ENCODE results near the gene YY1. TPM values are rescaled to one million over a fixed set of nuclear protein-coding genes. Genes with fewer than 3 reads are reported as not detected.
A peak's percentile ranks its signal among the peaks of the same experiment; 100 is the strongest.

Gene YY1
- total RNA-seq, 1 donor = 53.1 TPM

- DNase-seq (ENCODE audit: low read depth) = no peak
- TF ChIP-seq, protein P1, sequence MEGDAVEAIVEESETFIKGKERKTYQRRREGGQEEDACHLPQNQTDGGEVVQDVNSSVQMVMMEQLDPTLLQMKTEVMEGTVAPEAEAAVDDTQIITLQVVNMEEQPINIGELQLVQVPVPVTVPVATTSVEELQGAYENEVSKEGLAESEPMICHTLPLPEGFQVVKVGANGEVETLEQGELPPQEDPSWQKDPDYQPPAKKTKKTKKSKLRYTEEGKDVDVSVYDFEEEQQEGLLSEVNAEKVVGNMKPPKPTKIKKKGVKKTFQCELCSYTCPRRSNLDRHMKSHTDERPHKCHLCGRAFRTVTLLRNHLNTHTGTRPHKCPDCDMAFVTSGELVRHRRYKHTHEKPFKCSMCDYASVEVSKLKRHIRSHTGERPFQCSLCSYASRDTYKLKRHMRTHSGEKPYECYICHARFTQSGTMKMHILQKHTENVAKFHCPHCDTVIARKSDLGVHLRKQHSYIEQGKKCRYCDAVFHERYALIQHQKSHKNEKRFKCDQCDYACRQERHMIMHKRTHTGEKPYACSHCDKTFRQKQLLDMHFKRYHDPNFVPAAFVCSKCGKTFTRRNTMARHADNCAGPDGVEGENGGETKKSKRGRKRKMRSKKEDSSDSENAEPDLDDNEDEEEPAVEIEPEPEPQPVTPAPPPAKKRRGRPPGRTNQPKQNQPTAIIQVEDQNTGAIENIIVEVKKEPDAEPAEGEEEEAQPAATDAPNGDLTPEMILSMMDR (IDR thresholded peaks at IDR 0.05; ENCODE audit: insufficient read depth, low read depth, low read length) = no peak
- no peak overlapping the region for H3K4me3 ChIP-seq (ENCODE audit: low read depth, low read length)
Measured at GRCh38 chr14:100267990-100268389, 29.0 kb downstream of the YY1 start.

DNA sequence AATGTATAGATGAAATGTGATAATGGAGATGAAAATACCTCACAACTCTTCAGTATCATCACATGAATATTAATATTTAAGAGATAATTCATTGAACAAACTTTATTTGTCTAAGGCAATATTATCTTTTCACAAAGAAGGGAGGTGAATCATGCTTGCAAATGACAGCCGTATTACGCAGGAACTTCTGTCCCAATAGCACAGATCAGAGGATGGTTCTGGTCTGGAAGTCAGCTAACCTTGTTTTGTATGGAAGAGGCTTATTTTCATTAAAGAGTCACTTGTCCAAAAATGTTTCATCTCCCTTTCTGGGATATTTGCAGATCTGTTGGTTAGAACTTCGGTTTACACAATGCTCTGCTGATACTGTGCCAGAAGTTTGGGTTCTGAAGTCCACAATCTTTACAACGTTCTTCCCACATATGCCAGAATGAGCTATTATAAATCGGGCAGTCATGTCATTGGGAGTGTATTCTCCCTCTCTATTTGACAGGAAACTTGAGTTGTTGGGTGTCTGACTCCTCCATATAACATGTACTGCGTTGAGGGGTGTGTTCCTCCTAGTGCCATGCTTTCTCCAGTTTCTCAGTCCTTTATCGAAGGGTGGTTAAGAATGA, 29.8 kb downstream of the YY1 start:
- no peak overlapping the region for H3K4me3 ChIP-seq (ENCODE audit: low read depth, low read length)
- TF ChIP-seq, protein P1 (IDR thresholded peaks at IDR 0.05; ENCODE audit: insufficient read depth, low read depth, low read length) = no peak
- DNase-seq (ENCODE audit: low read depth) = peak; percentile 8

- TF ChIP-seq, protein P1 (IDR thresholded peaks at IDR 0.05; ENCODE audit: insufficient read depth, low read depth, low read length) = peak; percentile 30
- no peak overlapping the region for H3K4me3 ChIP-seq (ENCODE audit: low read depth, low read length)
- DNase-seq (ENCODE audit: low read depth) = peak; percentile 36
Measured at GRCh38 chr14:100271247-100271939, 32.4 kb downstream of the YY1 start.

GRCh38 chr14:100274250-100274649, 35.3 kb downstream of the YY1 start:
- no peak for DNase-seq (ENCODE audit: low read depth)
- no peak overlapping the region for H3K4me3 ChIP-seq (ENCODE audit: low read depth, low read length)
- TF ChIP-seq, protein P1 (IDR thresholded peaks at IDR 0.05; ENCODE audit: insufficient read depth, low read depth, low read length) = no peak

GRCh38 chr14:100275214-100275613, 36.3 kb downstream of the YY1 start:
- TF ChIP-seq, protein P1 (IDR thresholded peaks at IDR 0.05; ENCODE audit: insufficient read depth, low read depth, low read length) = no peak
- no peak for DNase-seq (ENCODE audit: low read depth)
- H3K4me3 ChIP-seq (ENCODE audit: low read depth, low read length) = no peak overlapping the region

DNA sequence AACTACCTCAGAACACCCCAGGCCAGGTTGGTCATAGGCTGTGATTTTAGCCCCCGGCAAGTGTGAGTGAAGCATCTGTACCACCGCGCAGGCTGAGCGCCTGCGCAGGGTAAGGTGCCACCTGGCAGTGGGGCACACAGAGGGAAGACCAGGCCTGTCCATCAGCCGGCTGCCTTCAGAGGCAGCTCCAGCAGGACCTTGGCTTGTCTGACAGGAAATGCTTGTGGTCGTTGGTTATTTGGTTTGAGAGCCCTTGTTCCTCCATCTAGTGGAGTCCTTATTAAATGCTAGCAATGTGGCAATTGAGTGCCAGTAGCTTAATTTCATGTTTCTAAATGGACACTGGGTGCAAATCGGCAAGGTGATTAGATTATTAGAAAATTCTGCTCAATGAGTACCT, 39.8 kb downstream of the YY1 start:
- peak; percentile 65 for DNase-seq (ENCODE audit: low read depth)
- H3K4me3 ChIP-seq (ENCODE audit: low read depth, low read length) = no peak overlapping the region
- TF ChIP-seq, protein P1 (IDR thresholded peaks at IDR 0.05; ENCODE audit: insufficient read depth, low read depth, low read length) = peak; percentile 41
